Activated CD4-positive, alpha-beta memory T cell treated with anti-CD3 and anti-CD28 coated beads for 36 hours (primary cell): Measurements from ENCODE around the gene CMTR2. TPM values are rescaled to one million over a fixed set of nuclear protein-coding genes. Genes with fewer than 3 reads are reported as not detected.
"Not testable (repeated sequence)": the region's sequence is repeated elsewhere in the genome, so short reads cannot be mapped to it uniquely, and the experiment has no call there.

Source experiments
- CTCF ChIA-PET: fragments of 350-600 bp; sonication (Branson Sonifier 250); formaldehyde crosslinking; loops from one replicate; lab custom pipeline; 2021; ENCODE audit warnings: antibody characterized with exemption, inconsistent platforms; lab: Charles Lee
- POLR2A ChIA-PET: fragments of 350-600 bp; sonication (Branson Sonifier 250); formaldehyde crosslinking; loops from one replicate; lab custom pipeline; 2021; ENCODE audit warnings: antibody characterized with exemption; lab: Charles Lee
- DNase-seq: peaks from one replicate; pipeline ENCODE4 v3.0.0-alpha.2; 2020
- H3K27ac Mint-ChIP-seq: one replicate; pipeline ENCODE4 v1.8.0; 2021; ENCODE audit warnings: mixed read lengths
- H3K27me3 Mint-ChIP-seq: one replicate; pipeline ENCODE4 v1.8.0; 2021; ENCODE audit warnings: mixed read lengths
- H3K36me3 Mint-ChIP-seq: one replicate; pipeline ENCODE4 v1.8.0; 2021; ENCODE audit warnings: mixed read lengths
- H3K4me1 Mint-ChIP-seq: one replicate; pipeline ENCODE4 v1.8.0; 2021; ENCODE audit warnings: low read depth, mixed read lengths
- H3K4me3 Mint-ChIP-seq: one replicate; pipeline ENCODE4 v1.8.0; 2021; ENCODE audit warnings: mild to moderate bottlenecking, mixed read lengths
- H3K9me3 Mint-ChIP-seq: one replicate; pipeline ENCODE4 v1.8.0; 2021; ENCODE audit warnings: mixed read lengths
- intact Hi-C: fragments of 100-400 bp; cut with micrococcal nuclease; formaldehyde crosslinking; loops from one replicate; pipeline ENCODE4 v1.15.1; 2023
- total RNA-seq, 2 experiments: library from RNA; stranded (reverse); gene quantifications; one replicate each; pipeline ENCODE4 v1.2.3, GENCODE V29; 2021

CMTR2 gene
- total RNA-seq: 10 to 100 TPM; 18.1 to 19.8 TPM

GRCh38 chr16:71288890-71289731 lies at the start of gene CMTR2:
Gene CMTR2, minus strand, starts transcription at chr16:71289402. Its CDS starts 3,482 bp downstream, at chr16:71285920.
- intact Hi-C loops: loop anchor here (2.0 to 5.0 kb wide), 3 partner anchors 196 to 608 kb away; partner anchors contain the start of genes IST1 and VAC14

GRCh38 chr16:71338632-71339031 lies 49.4 kb upstream of the CMTR2 start:
- DNase-seq: no peak
- CTCF ChIA-PET: interaction anchor here (1.0 kb wide), 1 partner anchor 27 kb away, joined by 3 read pairs; no protein-coding TSS in a partner anchor
- Mint-ChIP-seq H3K4me3 (no peak overlapping the region), H3K9me3 (no peaks in the 10 kb centered on the region), H3K27me3 (peaks cover 13% of the 10 kb centered on the region), H3K36me3 (no peaks in the 10 kb centered on the region), H3K27ac (no peak overlapping the region), H3K4me1 (no peaks in the 10 kb centered on the region)
- POLR2A ChIA-PET: no interaction called here
- intact Hi-C loops: no loop called here

More at GRCh38 chr16:71288890-71289731, at the start of gene CMTR2:
- Mint-ChIP-seq H3K4me1 (peaks cover 13% of the 10 kb centered on the region), H3K9me3 (peaks cover 15% of the 10 kb centered on the region), H3K27me3 (peaks cover 13% of the 10 kb centered on the region), H3K4me3 (peak within 1 kb of the TSS; percentile 83), H3K36me3 (peaks cover 37% of the 10 kb centered on the region), H3K27ac (peak within 1 kb of the TSS; percentile 88)
- POLR2A ChIA-PET: interaction anchor here (0.6 kb wide), 3 partner anchors 17 to 173 kb away, joined by 3 to 6 read pairs (median 3); partner anchors contain the start of gene ZNF23
- peak; percentile 95 for DNase-seq
- CTCF ChIA-PET: interaction anchor here (0.7 to 1.0 kb wide), 2 partner anchors 14 to 23 kb away, joined by 3 to 5 read pairs; no protein-coding TSS in a partner anchor

GRCh38 chr16:71338193-71338592 lies 49.0 kb upstream of the CMTR2 start:
- DNase-seq: no peak
- intact Hi-C loops: no loop called here
- Mint-ChIP-seq H3K9me3 (no peaks in the 10 kb centered on the region), H3K4me3 (no peak overlapping the region), H3K27ac (no peak overlapping the region), H3K27me3 (peaks cover 13% of the 10 kb centered on the region), H3K36me3 (no peaks in the 10 kb centered on the region), H3K4me1 (no peaks in the 10 kb centered on the region)
- CTCF ChIA-PET: interaction anchor here (1.0 kb wide), 1 partner anchor 26 kb away, joined by 3 read pairs; no protein-coding TSS in a partner anchor
- POLR2A ChIA-PET: no interaction called here

- no peak overlapping the region for H3K4me3 Mint-ChIP-seq
- ChIA-PET POLR2A (no interaction called here), CTCF (interaction anchor here (1.0 kb wide), 1 partner anchor 26 kb away, joined by 3 read pairs; no protein-coding TSS in a partner anchor)
- no peak overlapping the region for H3K27ac Mint-ChIP-seq
- H3K36me3 Mint-ChIP-seq: no peaks in the 10 kb centered on the region
- no peak for DNase-seq
- H3K27me3 Mint-ChIP-seq: peaks cover 13% of the 10 kb centered on the region
- no peaks in the 10 kb centered on the region for H3K4me1 Mint-ChIP-seq
- no peaks in the 10 kb centered on the region for H3K9me3 Mint-ChIP-seq
- intact Hi-C loops: no loop called here
These were observed 48.4 kb upstream of the CMTR2 start for GRCh38 chr16:71337631-71338030.

- POLR2A ChIA-PET: no interaction called here
- no peaks in the 10 kb centered on the region for H3K4me1 Mint-ChIP-seq
- peaks cover 11% of the 10 kb centered on the region for H3K27me3 Mint-ChIP-seq
- intact Hi-C loops: no loop called here
- H3K9me3 Mint-ChIP-seq: no peaks in the 10 kb centered on the region
- DNase-seq: no peak
- no peaks in the 10 kb centered on the region for H3K36me3 Mint-ChIP-seq
- no peak overlapping the region for H3K4me3 Mint-ChIP-seq
- CTCF ChIA-PET: interaction anchor here (0.9 to 3.7 kb wide), 2 partner anchors 17 to 84 kb away, joined by 4 to 24 read pairs; no protein-coding TSS in a partner anchor
- no peak overlapping the region for H3K27ac Mint-ChIP-seq
These were observed 38.9 kb upstream of the CMTR2 start for GRCh38 chr16:71328151-71328550.

- POLR2A ChIA-PET: no interaction called here
- H3K27ac Mint-ChIP-seq: no peak overlapping the region
- H3K9me3 Mint-ChIP-seq: no peaks in the 10 kb centered on the region
- CTCF ChIA-PET: interaction anchor here (0.9 to 3.7 kb wide), 2 partner anchors 16 to 85 kb away, joined by 4 to 24 read pairs; no protein-coding TSS in a partner anchor
- DNase-seq: no peak
- peaks cover 11% of the 10 kb centered on the region for H3K27me3 Mint-ChIP-seq
- no peaks in the 10 kb centered on the region for H3K36me3 Mint-ChIP-seq
- H3K4me3 Mint-ChIP-seq: no peak overlapping the region
- no peaks in the 10 kb centered on the region for H3K4me1 Mint-ChIP-seq
- intact Hi-C loops: no loop called here
These were observed 38.5 kb upstream of the CMTR2 start for GRCh38 chr16:71327720-71328119.

- intact Hi-C loops: no loop called here
- CTCF ChIA-PET: interaction anchor here (0.9 to 1.2 kb wide), 2 partner anchors 8 to 10 kb away, joined by 5 read pairs; no protein-coding TSS in a partner anchor
- Mint-ChIP-seq H3K4me1 (no peaks in the 10 kb centered on the region), H3K36me3 (no peaks in the 10 kb centered on the region), H3K4me3 (no peak overlapping the region), H3K27me3 (peaks cover 8% of the 10 kb centered on the region), H3K27ac (no peak overlapping the region), H3K9me3 (no peaks in the 10 kb centered on the region)
- no peak for DNase-seq
- POLR2A ChIA-PET: no interaction called here
These were observed 30.8 kb upstream of the CMTR2 start for GRCh38 chr16:71319999-71320398.

- POLR2A ChIA-PET: no interaction called here
- H3K27ac Mint-ChIP-seq: no peak overlapping the region
- no peak overlapping the region for H3K4me3 Mint-ChIP-seq
- no peaks in the 10 kb centered on the region for H3K4me1 Mint-ChIP-seq
- no peaks in the 10 kb centered on the region for H3K9me3 Mint-ChIP-seq
- H3K27me3 Mint-ChIP-seq: peaks cover 23% of the 10 kb centered on the region
- DNase-seq: no peak
- CTCF ChIA-PET: no interaction called here
- intact Hi-C loops: no loop called here
- H3K36me3 Mint-ChIP-seq: no peaks in the 10 kb centered on the region
These were observed 26.1 kb upstream of the CMTR2 start for GRCh38 chr16:71315269-71315668.

GRCh38 chr16:71313591-71313990 lies 24.4 kb upstream of the CMTR2 start:
- H3K4me1 Mint-ChIP-seq, H3K4me3 Mint-ChIP-seq, DNase-seq, H3K27ac Mint-ChIP-seq, H3K9me3 Mint-ChIP-seq, intact Hi-C loops, CTCF ChIA-PET, POLR2A ChIA-PET, H3K36me3 Mint-ChIP-seq: not testable (repeated sequence)
- H3K27me3 Mint-ChIP-seq: peaks cover 28% of the 10 kb centered on the region

GRCh38 chr16:71311553-71312158 lies 22.5 kb upstream of the CMTR2 start:
- peak; percentile 25 for DNase-seq
- POLR2A ChIA-PET: no interaction called here

GRCh38 chr16:71303938-71304337 lies 14.7 kb upstream of the CMTR2 start:
- no peaks in the 10 kb centered on the region for H3K4me1 Mint-ChIP-seq
- H3K36me3 Mint-ChIP-seq: no peaks in the 10 kb centered on the region
- DNase-seq: no peak
- H3K27ac Mint-ChIP-seq: no peak overlapping the region
- peaks cover 5% of the 10 kb centered on the region for H3K9me3 Mint-ChIP-seq
- H3K27me3 Mint-ChIP-seq: peaks cover 29% of the 10 kb centered on the region
- ChIA-PET CTCF (interaction anchor here (1.0 kb wide), 1 partner anchor 8 kb away, joined by 3 read pairs; no protein-coding TSS in a partner anchor), POLR2A (no interaction called here)
- H3K4me3 Mint-ChIP-seq: no peak overlapping the region
- intact Hi-C loops: no loop called here

More at GRCh38 chr16:71311553-71312158, 22.5 kb upstream of the CMTR2 start:
- H3K27ac Mint-ChIP-seq: no peak overlapping the region
- no peaks in the 10 kb centered on the region for H3K36me3 Mint-ChIP-seq
- H3K4me3 Mint-ChIP-seq: no peak overlapping the region
- intact Hi-C loops: no loop called here
- H3K27me3 Mint-ChIP-seq: peaks cover 32% of the 10 kb centered on the region
- no peaks in the 10 kb centered on the region for H3K9me3 Mint-ChIP-seq
- CTCF ChIA-PET: interaction anchor here (0.6 to 2.6 kb wide), 33 partner anchors 8 to 540 kb away, joined by 3 to 24 read pairs (median 4); partner anchors contain the start of gene CMTR2
- H3K4me1 Mint-ChIP-seq: no peaks in the 10 kb centered on the region

GRCh38 chr16:71297341-71297634 lies 8.1 kb upstream of the CMTR2 start:
- intact Hi-C loops: no loop called here
- no peaks in the 10 kb centered on the region for H3K9me3 Mint-ChIP-seq
- H3K27ac Mint-ChIP-seq: no peak overlapping the region
- H3K27me3 Mint-ChIP-seq: peaks cover 29% of the 10 kb centered on the region
- ChIA-PET POLR2A (no interaction called here), CTCF (no interaction called here)
- H3K4me3 Mint-ChIP-seq: no peak overlapping the region
- no peaks in the 10 kb centered on the region for H3K36me3 Mint-ChIP-seq
- H3K4me1 Mint-ChIP-seq: no peaks in the 10 kb centered on the region
- DNase-seq: no peak
